NCI-H187 (cell line): ENCODE data around the gene STYXL1.

Experiments used
- DNase-seq, 2 experiments: peaks; one replicate each; lab custom pipeline; 2025; lab: John Stamatoyannopoulos, UW

STYXL1 gene

DNA sequence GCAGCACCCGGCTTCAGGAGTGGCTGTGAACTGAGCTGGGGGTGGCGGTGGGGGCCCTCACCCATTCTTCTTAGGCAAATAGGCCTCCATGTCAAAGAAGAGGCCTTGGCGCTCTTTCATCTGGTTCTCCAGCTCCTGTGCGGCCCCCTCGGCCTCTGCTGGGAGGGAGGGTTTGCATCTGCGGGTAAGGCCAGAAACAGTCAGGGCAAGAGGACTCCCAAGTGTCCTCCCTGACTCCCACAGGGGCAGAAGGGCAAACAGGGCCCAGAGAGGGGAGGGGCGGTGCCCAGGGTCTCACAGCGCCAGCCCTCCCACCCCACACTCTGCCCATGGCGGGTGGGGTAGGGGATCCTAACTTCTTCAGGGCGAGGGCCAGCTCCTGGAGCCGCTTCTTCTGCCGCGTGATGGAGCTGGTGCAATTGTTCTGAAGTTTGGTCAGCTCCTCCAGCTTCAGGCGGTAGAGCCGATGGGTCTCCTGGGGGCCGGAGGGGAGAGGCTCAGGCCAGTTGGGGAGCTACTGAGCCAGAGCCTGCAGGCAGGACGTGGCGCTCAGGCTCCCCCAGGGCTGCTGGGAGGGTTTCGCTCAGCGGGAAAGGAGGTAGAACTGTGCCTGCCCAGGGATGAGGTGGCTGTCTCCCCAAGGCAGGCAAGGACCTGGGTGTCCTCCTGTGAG is 55.6 kb downstream of the STYXL1 start:
- DNase-seq, result no peak

DNA sequence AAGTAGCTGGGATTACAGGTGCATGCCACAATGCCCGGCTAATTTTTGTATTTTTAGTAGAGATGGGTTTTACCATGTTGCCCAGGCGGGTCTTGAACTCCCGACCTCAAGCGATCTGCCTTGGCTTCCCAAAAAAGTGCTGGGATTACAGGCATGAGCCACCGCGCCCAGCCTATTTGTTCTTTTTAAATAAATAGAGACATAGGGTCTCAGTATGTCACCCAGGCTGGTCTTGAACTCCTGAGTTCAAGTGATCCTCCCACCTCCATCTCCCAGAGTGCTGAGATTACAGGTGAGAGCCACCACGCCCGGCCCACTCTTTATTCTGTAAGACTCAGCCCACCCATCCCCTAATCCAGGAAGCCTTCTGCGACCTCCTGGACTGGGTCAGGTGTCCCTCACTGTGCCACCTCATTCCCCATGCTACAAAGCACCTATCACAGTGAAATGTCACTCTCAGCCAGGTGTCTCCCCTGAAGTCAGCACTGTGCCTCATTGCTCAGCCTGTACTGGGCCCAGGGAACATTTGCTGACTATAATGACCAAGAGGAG is 56.2 kb downstream of the STYXL1 start:
- DNase-seq, result no peak

GRCh38 chr7:75989500-75990388 is 58.1 kb downstream of the STYXL1 start:
- DNase-seq, result no peak

DNA sequence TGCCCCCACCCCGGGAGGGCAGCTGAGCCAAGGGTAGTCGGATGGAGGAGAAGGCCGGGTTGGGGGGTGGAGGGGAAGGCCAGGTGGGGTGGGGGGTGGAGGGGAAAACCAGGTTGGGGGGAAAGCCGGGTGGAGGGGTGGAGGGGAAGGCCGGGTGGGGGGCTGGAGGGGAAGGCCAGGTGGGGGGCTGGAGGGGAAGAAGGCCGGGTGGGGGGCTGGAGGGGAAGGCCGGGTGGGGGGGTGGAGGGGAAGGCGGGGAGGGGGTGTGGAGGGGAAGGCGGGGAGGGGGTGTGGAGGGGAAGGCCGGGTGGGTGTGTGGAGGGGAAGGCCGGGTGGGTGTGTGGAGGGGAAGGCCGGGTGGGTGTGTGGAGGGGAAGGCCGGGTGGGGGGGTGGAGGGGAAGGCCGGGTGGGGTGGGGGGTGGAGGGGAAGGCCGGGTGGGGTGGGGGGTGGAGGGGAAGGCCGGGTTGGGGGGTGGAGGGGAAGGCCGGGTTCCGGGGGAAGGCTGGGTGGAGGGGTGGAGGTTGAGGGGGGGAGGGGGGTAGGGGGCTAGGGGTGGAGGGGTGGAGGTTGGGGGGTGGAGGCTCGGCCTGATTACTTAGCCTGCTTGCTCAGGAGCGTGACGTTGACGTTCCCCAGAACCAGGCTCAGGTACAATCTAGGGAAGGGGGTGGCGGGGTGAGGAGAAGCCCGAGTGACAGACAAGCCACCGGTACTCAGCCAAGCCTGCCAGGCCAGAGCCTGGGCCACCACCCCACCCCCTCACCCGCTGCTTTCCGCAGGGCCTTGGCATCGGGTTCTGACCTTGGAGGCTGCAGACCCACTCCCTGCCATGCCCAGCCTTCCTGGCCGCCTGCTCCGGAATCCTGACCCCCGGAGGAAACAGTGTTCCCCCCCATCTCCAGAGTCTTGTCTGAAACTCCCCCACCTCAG is 59.0 kb downstream of the STYXL1 start:
- no peak for DNase-seq

GRCh38 chr7:75987805-75988567 is 59.8 kb downstream of the STYXL1 start:
- no peak for DNase-seq

GRCh38 chr7:75987026-75987804 is 60.6 kb downstream of the STYXL1 start:
- no peak for DNase-seq

DNA sequence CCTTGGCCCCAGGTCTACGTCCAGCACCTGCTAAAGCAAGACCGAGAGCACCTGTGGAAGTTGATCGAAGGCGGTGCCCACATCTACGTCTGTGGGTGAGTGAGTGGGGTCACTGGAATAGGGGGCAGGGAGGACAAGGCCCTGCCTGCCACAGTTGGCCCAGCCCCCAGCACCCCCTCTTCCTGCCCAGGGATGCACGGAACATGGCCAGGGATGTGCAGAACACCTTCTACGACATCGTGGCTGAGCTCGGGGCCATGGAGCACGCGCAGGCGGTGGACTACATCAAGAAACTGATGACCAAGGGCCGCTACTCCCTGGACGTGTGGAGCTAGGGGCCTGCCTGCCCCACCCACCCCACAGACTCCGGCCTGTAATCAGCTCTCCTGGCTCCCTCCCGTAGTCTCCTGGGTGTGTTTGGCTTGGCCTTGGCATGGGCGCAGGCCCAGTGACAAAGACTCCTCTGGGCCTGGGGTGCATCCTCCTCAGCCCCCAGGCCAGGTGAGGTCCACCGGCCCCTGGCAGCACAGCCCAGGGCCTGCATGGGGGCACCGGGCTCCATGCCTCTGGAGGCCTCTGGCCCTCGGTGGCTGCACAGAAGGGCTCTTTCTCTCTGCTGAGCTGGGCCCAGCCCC is 61.5 kb downstream of the STYXL1 start:
- DNase-seq, result no peak

- no peak for DNase-seq
Measured at GRCh38 chr7:75985518-75986146, 62.2 kb downstream of the STYXL1 start.

- DNase-seq, result no peak
Measured at GRCh38 chr7:75985009-75985517, 62.7 kb downstream of the STYXL1 start.

- no peak for DNase-seq
Measured at GRCh38 chr7:75984130-75985008, 63.4 kb downstream of the STYXL1 start.

DNA sequence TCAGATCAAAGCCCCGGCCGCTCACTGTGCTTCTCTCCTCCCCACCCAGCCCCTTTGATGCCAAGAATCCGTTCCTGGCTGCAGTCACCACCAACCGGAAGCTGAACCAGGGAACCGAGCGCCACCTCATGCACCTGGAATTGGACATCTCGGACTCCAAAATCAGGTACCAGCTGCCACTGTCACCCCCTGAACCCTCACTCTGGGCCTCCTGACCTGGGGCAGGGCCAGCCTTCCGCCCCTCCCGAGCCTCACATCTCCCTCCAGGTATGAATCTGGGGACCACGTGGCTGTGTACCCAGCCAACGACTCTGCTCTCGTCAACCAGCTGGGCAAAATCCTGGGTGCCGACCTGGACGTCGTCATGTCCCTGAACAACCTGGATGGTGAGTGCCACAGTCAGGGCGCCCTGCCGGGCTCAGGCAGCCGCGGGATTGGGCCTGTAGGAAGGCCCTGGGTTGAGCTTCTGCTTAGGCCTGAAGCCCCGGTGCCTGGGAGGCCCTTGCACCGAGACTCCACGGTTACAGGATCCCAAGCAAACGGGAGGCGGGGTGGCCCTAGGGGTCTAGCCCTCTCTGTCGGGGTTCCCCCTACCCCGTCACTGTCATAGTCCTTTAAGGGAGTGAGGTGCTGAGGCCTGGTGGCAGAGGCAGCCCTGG is 64.2 kb downstream of the STYXL1 start:
- no peak for DNase-seq

GRCh38 chr7:75982306-75983064 is 65.3 kb downstream of the STYXL1 start:
- DNase-seq, result no peak

GRCh38 chr7:75981453-75982305 is 66.1 kb downstream of the STYXL1 start:
- DNase-seq, result no peak

- no peak for DNase-seq
Measured at GRCh38 chr7:75981203-75981452, 66.7 kb downstream of the STYXL1 start.

DNA sequence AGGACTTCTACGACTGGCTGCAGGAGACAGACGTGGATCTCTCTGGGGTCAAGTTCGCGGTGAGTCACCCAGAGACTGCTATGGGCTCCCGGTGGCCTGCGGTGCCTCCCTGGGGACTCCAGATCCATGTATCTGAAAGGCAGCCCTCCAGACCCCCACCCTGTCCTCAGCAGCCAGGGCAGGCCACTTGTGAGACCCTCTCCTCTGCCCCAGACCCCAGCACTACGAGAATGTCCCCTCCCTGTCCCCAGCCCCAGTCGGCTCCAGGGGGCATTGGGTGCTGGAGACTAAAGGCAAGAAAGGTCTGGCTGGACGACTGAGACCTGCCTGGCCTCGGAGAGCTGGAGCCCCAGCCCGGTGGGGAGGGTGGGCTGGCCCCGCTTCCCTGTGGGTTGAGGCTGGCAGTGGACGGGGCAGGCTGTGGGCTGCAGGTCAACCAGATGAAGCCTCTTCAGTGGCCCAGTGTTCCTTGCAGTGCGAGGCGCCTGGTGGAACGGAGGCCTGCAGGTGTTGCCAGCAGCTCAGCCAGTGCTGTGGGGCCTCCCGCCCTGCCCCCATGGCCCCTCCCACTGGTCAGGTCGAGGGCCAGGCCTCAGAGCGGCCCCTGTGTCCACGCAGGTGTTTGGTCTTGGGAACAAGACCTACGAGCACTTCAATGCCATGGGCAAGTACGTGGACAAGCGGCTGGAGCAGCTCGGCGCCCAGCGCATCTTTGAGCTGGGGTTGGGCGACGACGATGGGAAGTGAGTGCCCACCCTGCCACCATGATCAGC is 67.2 kb downstream of the STYXL1 start:
- no peak for DNase-seq
